ENCODE data around the gene CDH12.

DNA sequence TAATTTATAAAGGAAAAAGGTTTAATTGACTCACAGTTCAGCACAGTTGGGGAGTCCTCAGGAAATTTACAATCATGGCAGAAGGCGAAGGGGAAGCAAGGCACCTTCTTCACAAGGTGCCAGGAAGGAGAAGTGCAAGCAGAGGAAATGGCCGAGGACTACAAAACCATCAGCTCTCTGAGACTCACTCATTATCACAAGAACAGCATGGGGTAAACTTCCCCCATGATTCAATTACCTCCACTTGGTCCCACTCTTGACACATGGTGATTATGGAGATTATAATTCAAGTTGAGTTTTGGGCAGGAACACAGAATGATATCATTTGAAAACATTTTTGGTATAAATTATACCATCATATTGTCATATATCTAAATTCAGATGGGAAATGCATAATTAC is 934.7 kb downstream of the CDH12 start:
- TF ChIP-seq, protein P1, sequence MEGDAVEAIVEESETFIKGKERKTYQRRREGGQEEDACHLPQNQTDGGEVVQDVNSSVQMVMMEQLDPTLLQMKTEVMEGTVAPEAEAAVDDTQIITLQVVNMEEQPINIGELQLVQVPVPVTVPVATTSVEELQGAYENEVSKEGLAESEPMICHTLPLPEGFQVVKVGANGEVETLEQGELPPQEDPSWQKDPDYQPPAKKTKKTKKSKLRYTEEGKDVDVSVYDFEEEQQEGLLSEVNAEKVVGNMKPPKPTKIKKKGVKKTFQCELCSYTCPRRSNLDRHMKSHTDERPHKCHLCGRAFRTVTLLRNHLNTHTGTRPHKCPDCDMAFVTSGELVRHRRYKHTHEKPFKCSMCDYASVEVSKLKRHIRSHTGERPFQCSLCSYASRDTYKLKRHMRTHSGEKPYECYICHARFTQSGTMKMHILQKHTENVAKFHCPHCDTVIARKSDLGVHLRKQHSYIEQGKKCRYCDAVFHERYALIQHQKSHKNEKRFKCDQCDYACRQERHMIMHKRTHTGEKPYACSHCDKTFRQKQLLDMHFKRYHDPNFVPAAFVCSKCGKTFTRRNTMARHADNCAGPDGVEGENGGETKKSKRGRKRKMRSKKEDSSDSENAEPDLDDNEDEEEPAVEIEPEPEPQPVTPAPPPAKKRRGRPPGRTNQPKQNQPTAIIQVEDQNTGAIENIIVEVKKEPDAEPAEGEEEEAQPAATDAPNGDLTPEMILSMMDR (IDR thresholded peaks at IDR 0.05): no peak
- TF ChIP-seq POLR2A (IDR thresholded peaks at IDR 0.05) (no peak), POLR2AphosphoS5 (IDR thresholded peaks at IDR 0.05) (no peak)
